ENCODE measurements around the gene UBR7.

Gene UBR7

GRCh38 chr14:93271111-93271510, 64.1 kb downstream of the UBR7 start:
- Histone ChIP-seq H3K79me2 (no peaks in the 10 kb centered on the region), H3K4me1 (peaks cover 3% of the 10 kb centered on the region), H3K9ac (no peak overlapping the region), H3K4me2 (ENCODE audit: low read length) (no peak overlapping the region), H3K36me3 (ENCODE audit: control insufficient read depth, insufficient read depth, low read length) (no peaks in the 10 kb centered on the region), H3K4me3 (ENCODE audit: low read depth, low read length) (no peak overlapping the region), H2AFZ (no peak overlapping the region), H3K27ac (no peak overlapping the region), H3K9me3 (ENCODE audit: control insufficient read depth, low read length) (no peaks in the 10 kb centered on the region), H3K27me3 (ENCODE audit: control insufficient read depth, insufficient read depth, low read length) (no peaks in the 10 kb centered on the region)
- TF ChIP-seq CTCF (IDR thresholded peaks at IDR 0.05), result no peak

GRCh38 chr14:93274055-93274806, 67.2 kb downstream of the UBR7 start:
- no peak overlapping the region for H3K27ac ChIP-seq
- H2AFZ ChIP-seq, result no peak overlapping the region
- no peaks in the 10 kb centered on the region for H3K79me2 ChIP-seq
- no peak overlapping the region for H3K4me3 ChIP-seq (ENCODE audit: low read depth, low read length)
- H3K4me1 ChIP-seq, result no peaks in the 10 kb centered on the region
- no peaks in the 10 kb centered on the region for H3K9me3 ChIP-seq (ENCODE audit: control insufficient read depth, low read length)
- H3K36me3 ChIP-seq (ENCODE audit: control insufficient read depth, insufficient read depth, low read length), result no peaks in the 10 kb centered on the region
- no peaks in the 10 kb centered on the region for H3K27me3 ChIP-seq (ENCODE audit: control insufficient read depth, insufficient read depth, low read length)
- H3K4me2 ChIP-seq (ENCODE audit: low read length), result no peak overlapping the region
- TF ChIP-seq CTCF (IDR thresholded peaks at IDR 0.05), result no peak
- no peak overlapping the region for H3K9ac ChIP-seq

GRCh38 chr14:93276031-93276716, 69.1 kb downstream of the UBR7 start:
- Histone ChIP-seq H3K79me2 (no peaks in the 10 kb centered on the region), H3K9ac (no peak overlapping the region), H3K36me3 (ENCODE audit: control insufficient read depth, insufficient read depth, low read length) (no peaks in the 10 kb centered on the region), H3K9me3 (ENCODE audit: control insufficient read depth, low read length) (no peaks in the 10 kb centered on the region), H3K4me2 (ENCODE audit: low read length) (no peak overlapping the region), H3K27me3 (ENCODE audit: control insufficient read depth, insufficient read depth, low read length) (no peaks in the 10 kb centered on the region), H3K27ac (no peak overlapping the region), H3K4me3 (ENCODE audit: low read depth, low read length) (no peak overlapping the region), H2AFZ (no peak overlapping the region), H3K4me1 (no peaks in the 10 kb centered on the region)
- TF ChIP-seq CTCF (IDR thresholded peaks at IDR 0.05), result no peak
